Suprapubic skin (tissue), 4 donors: ENCODE data around the gene MYO10. TPM values are rescaled to one million over a fixed set of nuclear protein-coding genes. Genes with fewer than 3 reads are reported as not detected.
A peak's percentile ranks its signal among the peaks of the same experiment; 100 is the strongest.

ENCODE experiments used
- DNase-seq, 2 donors: peaks; one replicate each; pipeline ENCODE4 v3.0.0-alpha.2; 2019; ENCODE audit warnings: low spot score in 2 of 2
- H3K27ac ChIP-seq: fragments of 200-600 bp; sonication (generic); one replicate; pipeline ENCODE4 v1.5.1; 2019
- H3K27me3 ChIP-seq: fragments of 200-600 bp; sonication (generic); one replicate; pipeline ENCODE4 v1.5.1; 2019
- H3K36me3 ChIP-seq: fragments of 200-600 bp; sonication (generic); one replicate; pipeline ENCODE4 v1.5.1; 2019
- H3K4me1 ChIP-seq: fragments of 200-600 bp; sonication (generic); one replicate; pipeline ENCODE4 v1.5.1; 2019
- H3K4me3 ChIP-seq: fragments of 200-600 bp; sonication (generic); one replicate; pipeline ENCODE4 v1.5.1; 2019; ENCODE audit warnings: mild to moderate bottlenecking
- H3K9me3 ChIP-seq: fragments of 200-600 bp; sonication (generic); one replicate; pipeline ENCODE4 v1.5.1; 2019
- EP300 ChIP-seq: sonication (generic); formaldehyde crosslinking; IDR thresholded peaks from one replicate; pipeline ENCODE4 v1.6.1; 2017; ENCODE audit warnings: antibody characterized with exemption
- POLR2A ChIP-seq, 2 donors: fragments of 450-650 bp; IDR thresholded peaks; one replicate each; pipeline ENCODE4 v1.6.1; 2017; ENCODE audit warnings: antibody characterized with exemption in 2 of 2, mild to moderate bottlenecking in 2 of 2, moderate library complexity in 2 of 2
- POLR2AphosphoS5 ChIP-seq, 3 donors: sonication (generic); formaldehyde crosslinking; IDR thresholded peaks; one replicate each; pipeline ENCODE4 v1.6.1; 2017; ENCODE audit warnings: antibody characterized with exemption in 3 of 3
- WGBS: methylation state at CpG from one replicate; pipeline ENCODE4 v1.1.5; 2018; 5-methylcytosine and 5-hydroxymethylcytosine counted together
- total RNA-seq, 4 donors: library from RNA; depleted of rRNA; stranded (reverse); fragments of >200 nt; gene quantifications; one replicate each; pipeline ENCODE4 v1.1.0, GENCODE V29; 2016
- TF ChIP-seq, protein P1 (sequence below), 2 donors: fragments of 200-600 bp in 1 of 2; fragments of 450-650 bp in 1 of 2; sonication (generic) in 1 of 2; IDR thresholded peaks; one replicate each; pipeline ENCODE4 v1.5.1; 2016 to 2019; ENCODE audit warnings: antibody characterized with exemption in 2 of 2, mild to moderate bottlenecking in 1 of 2, moderate library complexity in 1 of 2

The MYO10 gene
- total RNA-seq, 4 donors from 2014 or later = 37.7 to 109 (median 64.6) TPM

DNA sequence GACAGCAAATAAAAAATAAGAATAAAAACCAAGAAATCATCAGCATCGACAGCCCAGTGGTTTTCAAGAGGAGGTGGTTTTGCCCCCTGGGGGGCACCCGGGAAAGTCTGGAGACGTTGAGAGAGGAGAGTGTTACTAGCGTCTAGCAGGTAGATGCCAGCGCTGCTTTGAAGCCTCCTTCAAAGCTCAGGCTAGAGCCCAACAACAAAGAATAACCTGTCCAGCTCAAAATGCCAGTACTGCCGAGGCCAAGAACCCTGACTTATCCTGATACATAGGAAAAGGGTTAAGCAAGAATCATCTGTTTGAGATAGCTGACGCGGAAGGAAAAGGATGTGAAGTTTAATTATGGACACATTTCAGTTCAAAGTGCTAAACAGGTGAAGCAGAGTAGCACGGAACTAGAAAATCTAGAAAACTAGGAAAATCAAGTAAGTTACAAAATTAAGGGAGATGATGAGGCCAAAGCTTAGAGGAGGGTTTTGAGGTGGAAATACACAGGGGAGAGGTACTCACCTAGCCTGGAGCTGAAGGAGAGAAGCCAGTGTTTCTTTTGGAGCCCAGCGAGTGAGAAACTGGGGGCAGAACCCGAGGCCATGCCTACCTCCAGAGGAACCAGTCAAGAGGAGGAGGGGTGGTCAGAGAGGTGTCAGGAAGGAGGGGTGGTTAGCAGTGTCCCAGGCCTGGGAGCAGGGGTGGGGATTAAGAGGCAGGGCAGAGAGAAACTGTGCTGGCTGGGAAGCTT lies 198.3 kb downstream of the MYO10 start:
- DNase-seq = no peak
- H3K9me3 ChIP-seq = no peaks in the 10 kb centered on the region
- no peaks in the 10 kb centered on the region for H3K27me3 ChIP-seq
- 69% methylated on average over 11 of the region's 11 CpGs for WGBS
- no peak for TF ChIP-seq EP300
- no peak for TF ChIP-seq POLR2AphosphoS5 (IDR thresholded peaks at IDR 0.05)
- no peak for TF ChIP-seq POLR2A (IDR thresholded peaks at IDR 0.05)
- TF ChIP-seq, protein P1, sequence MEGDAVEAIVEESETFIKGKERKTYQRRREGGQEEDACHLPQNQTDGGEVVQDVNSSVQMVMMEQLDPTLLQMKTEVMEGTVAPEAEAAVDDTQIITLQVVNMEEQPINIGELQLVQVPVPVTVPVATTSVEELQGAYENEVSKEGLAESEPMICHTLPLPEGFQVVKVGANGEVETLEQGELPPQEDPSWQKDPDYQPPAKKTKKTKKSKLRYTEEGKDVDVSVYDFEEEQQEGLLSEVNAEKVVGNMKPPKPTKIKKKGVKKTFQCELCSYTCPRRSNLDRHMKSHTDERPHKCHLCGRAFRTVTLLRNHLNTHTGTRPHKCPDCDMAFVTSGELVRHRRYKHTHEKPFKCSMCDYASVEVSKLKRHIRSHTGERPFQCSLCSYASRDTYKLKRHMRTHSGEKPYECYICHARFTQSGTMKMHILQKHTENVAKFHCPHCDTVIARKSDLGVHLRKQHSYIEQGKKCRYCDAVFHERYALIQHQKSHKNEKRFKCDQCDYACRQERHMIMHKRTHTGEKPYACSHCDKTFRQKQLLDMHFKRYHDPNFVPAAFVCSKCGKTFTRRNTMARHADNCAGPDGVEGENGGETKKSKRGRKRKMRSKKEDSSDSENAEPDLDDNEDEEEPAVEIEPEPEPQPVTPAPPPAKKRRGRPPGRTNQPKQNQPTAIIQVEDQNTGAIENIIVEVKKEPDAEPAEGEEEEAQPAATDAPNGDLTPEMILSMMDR (IDR thresholded peaks at IDR 0.05) = no peak
- no peak overlapping the region for H3K4me3 ChIP-seq
- H3K4me1 ChIP-seq = peaks cover 30% of the 10 kb centered on the region
- peaks cover 3% of the 10 kb centered on the region for H3K36me3 ChIP-seq
- H3K27ac ChIP-seq = peak overlapping the region; percentile 83

DNA sequence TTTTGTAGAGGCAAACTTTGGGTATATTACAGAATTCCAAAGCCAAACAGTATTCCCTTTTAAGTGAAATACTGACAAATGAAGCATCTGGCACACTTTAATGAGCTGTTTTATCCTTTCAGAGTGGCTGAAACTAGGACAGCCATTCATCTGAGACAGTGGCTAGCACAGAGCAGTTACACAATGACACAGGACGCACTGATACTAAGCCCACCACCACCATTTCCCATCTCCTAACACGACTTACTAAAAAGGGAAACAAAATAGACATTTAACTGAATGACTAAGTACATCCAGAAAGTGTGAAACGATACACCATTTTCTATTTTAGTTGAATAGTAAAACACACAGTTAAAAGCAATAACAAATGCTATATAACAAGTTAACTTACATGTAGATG lies 198.9 kb downstream of the MYO10 start:
- Histone ChIP-seq H3K27me3 (no peaks in the 10 kb centered on the region), H3K27ac (peak overlapping the region; percentile 83)
- no peak for DNase-seq

DNA sequence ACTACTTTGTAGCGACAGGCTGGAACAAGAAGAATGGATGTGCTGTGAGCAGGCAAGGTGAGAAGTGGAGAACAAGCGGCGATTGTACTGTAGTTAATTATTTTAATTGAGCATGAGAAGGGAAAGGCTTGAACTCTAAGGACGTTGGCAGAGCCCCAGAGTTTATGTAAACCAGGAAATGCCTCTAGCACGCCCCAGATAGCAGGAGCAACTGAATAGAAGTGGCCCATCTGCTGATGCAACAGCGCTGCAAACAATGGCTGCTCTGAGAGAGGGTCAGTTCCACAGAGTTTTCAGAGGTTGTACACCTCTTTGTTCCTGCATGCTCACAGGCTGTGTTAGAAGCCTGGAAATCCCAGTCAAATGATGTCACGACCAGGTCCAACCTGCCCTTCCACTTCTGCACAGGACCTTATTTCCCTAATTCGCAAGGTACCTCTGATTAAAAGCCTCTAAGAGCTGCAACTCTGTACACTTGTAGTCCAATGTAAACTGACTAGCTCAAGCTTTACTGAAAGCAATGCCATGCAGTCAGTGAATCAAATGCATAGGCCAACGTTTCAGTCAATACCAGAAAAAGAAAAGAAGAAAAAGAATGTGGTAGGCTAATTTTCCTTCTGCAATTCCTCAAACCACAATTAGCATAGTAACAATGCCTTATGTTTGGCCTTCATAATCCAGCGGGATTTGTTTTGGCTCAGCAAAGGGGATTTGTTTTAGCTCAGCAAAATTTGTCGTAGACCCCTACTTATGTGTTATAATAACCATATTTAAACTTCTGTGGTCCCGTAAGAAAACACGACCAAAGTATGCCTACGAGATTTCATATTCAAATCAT lies 199.7 kb downstream of the MYO10 start:
- WGBS = 37% methylated on average over 14 of the region's 14 CpGs
- Histone ChIP-seq H3K4me3 (no peak overlapping the region), H3K4me1 (peaks cover 28% of the 10 kb centered on the region), H3K27ac (peak overlapping the region; percentile 83), H3K27me3 (no peaks in the 10 kb centered on the region), H3K36me3 (peaks cover 3% of the 10 kb centered on the region), H3K9me3 (no peaks in the 10 kb centered on the region)
- TF ChIP-seq, protein P1 (IDR thresholded peaks at IDR 0.05) = no peak
- peak in 1 of 3 donors; percentile 5 for TF ChIP-seq POLR2AphosphoS5 (IDR thresholded peaks at IDR 0.05)
- no peak for DNase-seq

More for the DNA sequence above, 198.9 kb downstream of the MYO10 start:
- WGBS = 43% methylated on average over 3 of the region's 3 CpGs
- Histone ChIP-seq H3K9me3 (no peaks in the 10 kb centered on the region), H3K36me3 (peaks cover 3% of the 10 kb centered on the region), H3K4me1 (peaks cover 30% of the 10 kb centered on the region), H3K4me3 (no peak overlapping the region)
- TF ChIP-seq POLR2A (IDR thresholded peaks at IDR 0.05) (no peak), EP300 (no peak), POLR2AphosphoS5 (IDR thresholded peaks at IDR 0.05) (no peak)
- TF ChIP-seq, protein P1 (IDR thresholded peaks at IDR 0.05) = no peak

DNA sequence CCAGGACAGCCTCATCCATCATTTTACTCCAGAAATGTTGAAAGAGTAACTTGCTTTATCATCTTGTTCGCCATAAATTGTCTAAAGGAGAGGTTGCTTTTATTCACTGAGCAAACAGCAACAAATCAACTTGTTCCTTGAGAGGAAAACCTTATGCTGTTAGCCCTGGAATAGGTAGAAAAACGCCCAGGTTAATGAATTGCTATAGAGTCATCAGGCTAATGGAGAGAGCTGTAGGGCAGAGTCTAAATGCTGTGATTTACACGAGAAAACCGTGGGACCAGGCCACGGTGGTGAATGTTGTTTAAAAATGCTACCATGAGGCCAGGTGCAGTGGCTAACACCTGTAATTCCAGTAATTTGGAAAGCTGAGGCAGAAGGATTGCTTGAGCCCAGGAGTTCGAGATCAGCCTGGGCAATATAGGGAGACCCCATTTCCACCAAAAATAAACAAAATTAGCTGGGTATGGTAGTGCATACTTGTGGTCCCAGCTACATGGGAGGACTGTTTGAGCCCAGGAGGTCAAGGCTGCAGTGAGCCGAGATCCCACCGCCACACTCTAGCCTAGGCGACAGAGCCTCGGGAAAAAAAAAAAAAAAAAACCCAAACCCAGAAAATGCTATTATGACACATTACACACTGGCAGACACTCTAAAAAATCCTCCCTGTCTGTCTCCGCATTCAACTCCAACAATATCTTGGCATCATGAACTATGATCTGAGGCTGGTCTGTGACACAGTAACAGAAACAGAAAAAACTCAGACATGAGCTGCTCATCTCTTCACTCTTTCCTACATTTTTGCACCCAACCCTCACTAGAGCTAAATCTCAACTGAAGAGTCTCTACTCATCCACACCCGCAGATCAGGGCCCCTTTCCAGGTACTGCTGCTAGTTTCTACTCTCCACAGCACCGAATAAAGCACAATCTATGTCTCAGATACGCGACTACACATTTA lies 200.7 kb downstream of the MYO10 start:
- Histone ChIP-seq H3K4me3 (no peak overlapping the region), H3K4me1 (peaks cover 25% of the 10 kb centered on the region), H3K27me3 (no peaks in the 10 kb centered on the region), H3K36me3 (peaks cover 3% of the 10 kb centered on the region), H3K9me3 (no peaks in the 10 kb centered on the region), H3K27ac (peak overlapping the region; percentile 83)
- no peak for DNase-seq
- TF ChIP-seq, protein P1 (IDR thresholded peaks at IDR 0.05) = no peak
- TF ChIP-seq POLR2AphosphoS5 (IDR thresholded peaks at IDR 0.05) (no peak), POLR2A (IDR thresholded peaks at IDR 0.05) (no peak), EP300 (no peak)
- WGBS = 56% methylated on average over 15 of the region's 15 CpGs
